GM12878 (cell line): ENCODE data around the gene SPEG. TPM values are rescaled to one million over a fixed set of nuclear protein-coding genes. Genes with fewer than 3 reads are reported as not detected.

ENCODE experiments used
- ATAC-seq: fragments of 200-7000 bp; cut with Tn5 transposase; 3 replicates; pipeline ENCODE4 v1.9.1; 2020; ENCODE audit warnings: mild to moderate bottlenecking, moderate library complexity
- BruUV-seq: library from RNA; stranded (reverse); fragments of 400-500 nt; replicated peaks from 2 replicates; lab custom pipeline; 2021; lab: Mats Ljungman, UMichigan
- CTCF ChIA-PET: fragments of 300-600 bp; sonication (Branson Sonifier 250); formaldehyde crosslinking; extraction: SDS; loops from one replicate; lab custom pipeline; 2021; ENCODE audit warnings: inconsistent platforms; lab: Yijun Ruan, JAX
- POLR2A ChIA-PET: fragments of 350-600 bp; formaldehyde crosslinking; extraction: SDS; loops from one replicate; lab custom pipeline; 2021; ENCODE audit warnings: inconsistent platforms; lab: Charles Lee
- RAD21 ChIA-PET: fragments of 300-600 bp; sonication (Branson Sonifier 250); formaldehyde crosslinking; loops from one replicate; lab custom pipeline; 2023; ENCODE audit warnings: antibody characterized with exemption; ENCODE audit not compliant: unreplicated experiment; lab: Charles Lee
- SMC1A ChIA-PET: fragments of 300-600 bp; sonication (Branson Sonifier 250); formaldehyde crosslinking; loops from one replicate; lab custom pipeline; 2023; ENCODE audit not compliant: unreplicated experiment, uncharacterized antibody; lab: Charles Lee
- DNase-seq: peaks from one replicate; pipeline ENCODE4 v3.0.0-alpha.2; 2011; ENCODE audit warnings: low read depth, low spot score
- FAIRE-seq: peaks from 3 replicates; lab custom pipeline; 2011; peaks lifted over from hg19 to GRCh38; lab: Jason Lieb, UNC
- H2AFZ ChIP-seq: 2 replicates; pipeline ENCODE4 v1.6.0; 2011; ENCODE audit warnings: low read depth, low read length, control low read depth; ENCODE audit not compliant: control insufficient read depth
- H3K27ac ChIP-seq: 2 replicates; pipeline ENCODE4 v1.5.1; 2011; ENCODE audit warnings: control low read depth; ENCODE audit not compliant: control insufficient read depth, insufficient read depth
- H3K27me3 ChIP-seq, 2 experiments: replicated peaks in 1 of 2; 2 replicates each; pipeline versions ENCODE4 v1.6.0 to v1.6.1; 2011; ENCODE audit warnings: low read length in 1 of 2; ENCODE audit not compliant: control insufficient read depth in 2 of 2, insufficient read depth in 2 of 2
- H3K36me3 ChIP-seq, 2 experiments: 2 replicates each; pipeline ENCODE4 v1.5.1; 2011; ENCODE audit warnings: low read length in 1 of 2; ENCODE audit not compliant: control insufficient read depth in 2 of 2, insufficient read depth in 2 of 2
- H3K4me1 ChIP-seq: 2 replicates; pipeline ENCODE4 v1.6.1; 2011; ENCODE audit warnings: mild to moderate bottlenecking, low read length, moderate library complexity, mixed read lengths; ENCODE audit not compliant: control insufficient read depth, insufficient read depth
- H3K4me2 ChIP-seq: 2 replicates; pipeline ENCODE4 v1.6.0; 2011; ENCODE audit warnings: control low read depth; ENCODE audit not compliant: control insufficient read depth, insufficient read depth
- H3K4me3 ChIP-seq: fragments of 200-600 bp; sonication (generic); 2 replicates; pipeline ENCODE4 v1.5.1; 2016
- H3K79me2 ChIP-seq: 2 replicates; pipeline ENCODE4 v1.6.0; 2011; ENCODE audit warnings: low read length; ENCODE audit not compliant: control insufficient read depth, insufficient read depth
- H3K9ac ChIP-seq: 2 replicates; pipeline ENCODE4 v1.8.0; 2011; ENCODE audit warnings: low read length, control low read depth, mixed read lengths; ENCODE audit not compliant: control insufficient read depth, insufficient read depth
- H3K9me3 ChIP-seq: replicated peaks from 3 replicates; pipeline ENCODE4 v1.5.1; 2011; ENCODE audit warnings: mild to moderate bottlenecking, low read length; ENCODE audit not compliant: control insufficient read depth, insufficient read depth
- H4K20me1 ChIP-seq: 2 replicates; pipeline ENCODE4 v1.6.0; 2011; ENCODE audit not compliant: control insufficient read depth, insufficient read depth
- CTCF ChIP-seq, 3 experiments: IDR thresholded peaks in 2 of 3; conservative IDR thresholded peaks in 1 of 3; 2 replicates each; pipeline ENCODE4 v1.5.1; 2011; ENCODE audit warnings: low read depth in 3 of 3, low read length in 3 of 3, mild to moderate bottlenecking in 3 of 3, control low read depth in 2 of 3, moderate library complexity in 2 of 3, inconsistent platforms in 1 of 3, mixed read lengths in 1 of 3; ENCODE audit not compliant: control insufficient read depth in 2 of 3, insufficient read depth in 1 of 3; ENCODE audit errors: extremely low read depth in 1 of 3
- EP300 ChIP-seq, 2 experiments: fragments of 150-350 bp in 1 of 2; IDR thresholded peaks; 2 replicates each; pipeline ENCODE4 v1.6.1; 2011 to 2012; ENCODE audit warnings: low read depth in 2 of 2, low read length in 2 of 2, borderline replicate concordance in 1 of 2, improper control_type of control experiment in 1 of 2, inconsistent platforms in 1 of 2; ENCODE audit not compliant: control insufficient read depth in 1 of 2
- ETV6 ChIP-seq, 2 experiments: fragments of 450-650 bp in 1 of 2; IDR thresholded peaks in 1 of 2; conservative IDR thresholded peaks in 1 of 2; 2 replicates each; pipeline ENCODE4 v1.6.1; 2014; ENCODE audit warnings: antibody characterized with exemption in 1 of 2, borderline replicate concordance in 1 of 2, low read depth in 1 of 2, mild to moderate bottlenecking in 1 of 2, moderate library complexity in 1 of 2
- HCFC1 ChIP-seq: fragments of 150-350 bp; IDR thresholded peaks from 2 replicates; pipeline ENCODE4 v1.6.1; 2014; ENCODE audit warnings: low read length
- KDM1A ChIP-seq: fragments of 200-600 bp; sonication (generic); IDR thresholded peaks from 2 replicates; pipeline ENCODE4 v1.6.1; 2016; ENCODE audit warnings: borderline replicate concordance
- NKRF ChIP-seq: fragments of 450-650 bp; conservative IDR thresholded peaks from 2 replicates; pipeline ENCODE4 v1.6.1; 2017; ENCODE audit warnings: mild to moderate bottlenecking, moderate library complexity
- NR2C1 ChIP-seq: fragments of 450-650 bp; IDR thresholded peaks from 2 replicates; pipeline ENCODE4 v1.6.1; 2017; ENCODE audit warnings: antibody characterized with exemption, mild to moderate bottlenecking, moderate library complexity
- NRF1 ChIP-seq: conservative IDR thresholded peaks from 2 replicates; pipeline ENCODE4 v1.6.1; 2011; ENCODE audit warnings: mild to moderate bottlenecking, low read depth, low read length, improper control_type of control experiment
- PML ChIP-seq: IDR thresholded peaks from 2 replicates; pipeline ENCODE4 v1.6.1; 2012; ENCODE audit warnings: low read length, inconsistent platforms
- POLR2A ChIP-seq: IDR thresholded peaks from 2 replicates; pipeline ENCODE4 v1.6.1; 2011; ENCODE audit warnings: low read depth, mild to moderate bottlenecking, low read length
- RELA ChIP-seq: fragments of 450-650 bp; IDR thresholded peaks from 2 replicates; pipeline ENCODE4 v1.8.0; 2014; ENCODE audit warnings: borderline replicate concordance; ENCODE audit not compliant: partially characterized antibody
- SIN3A ChIP-seq: IDR thresholded peaks from 2 replicates; pipeline ENCODE4 v1.6.1; 2012; ENCODE audit warnings: low read depth, low read length, improper control_type of control experiment
- SKIL ChIP-seq: fragments of 450-650 bp; IDR thresholded peaks from 2 replicates; pipeline ENCODE4 v1.6.1; 2017; ENCODE audit warnings: mild to moderate bottlenecking, low read depth, inconsistent platforms; ENCODE audit not compliant: poor library complexity, severe bottlenecking
- SMARCA5 ChIP-seq: fragments of 450-650 bp; IDR thresholded peaks from 2 replicates; pipeline ENCODE4 v1.6.1; 2017; ENCODE audit warnings: mild to moderate bottlenecking
- SREBF1 ChIP-seq: IDR thresholded peaks from 2 replicates; pipeline ENCODE4 v1.6.1; 2012; ENCODE audit warnings: mild to moderate bottlenecking, low read length
- TAF1 ChIP-seq: IDR thresholded peaks from 2 replicates; pipeline ENCODE4 v1.6.1; 2011; ENCODE audit warnings: mild to moderate bottlenecking, low read depth, low read length, borderline replicate concordance
- ZBED1 ChIP-seq: IDR thresholded peaks from 2 replicates; pipeline ENCODE4 v1.6.1; 2016; ENCODE audit warnings: borderline replicate concordance
- WGBS: methylation state at CpG from one replicate; pipeline ENCODE4 v1.1.6; 2016; ENCODE audit warnings: low lambda C conversion rate; ENCODE audit not compliant: insufficient replicate concordance, insufficient coverage; ENCODE audit errors: missing lambda C conversion rate; 5-methylcytosine and 5-hydroxymethylcytosine counted together
- in situ Hi-C: fragments of 300-500 bp; cut with MboI; formaldehyde crosslinking; loops from 9 replicates; pipeline ENCODE4 v1.14.3; 2018; ENCODE audit warnings: mixed read lengths
- intact Hi-C: fragments of 100-400 bp; cut with micrococcal nuclease; formaldehyde crosslinking; loops from one replicate; pipeline ENCODE4 v1.14.2; 2022; ENCODE audit not compliant: unreplicated experiment
- polyA plus RNA-seq, 11 experiments: library from polyadenylated mRNA; depleted of rRNA in 4 of 11; unstranded in 6 of 11; stranded (reverse) in 5 of 11; fragments of >200 nt; fragmentation: Nextera tagmentation in 4 of 11; fragmentation: Illumina TruSeq in 1 of 11; extraction: Ambion mirVana in 4 of 11; extraction: Trizol in 1 of 11; gene quantifications; 1 replicate in 1 of 11; 2 replicates in 10 of 11; pipeline versions ENCODE4 v1.2.1 to v1.2.3, GENCODE V29; 2011 to 2016; ENCODE audit warnings: inconsistent platforms in 2 of 11, missing spikeins in 2 of 11, low read depth in 1 of 11
- total RNA-seq, 4 experiments: library from RNA; depleted of rRNA in 3 of 4; stranded (reverse); fragments of >200 nt in 3 of 4; fragmentation: Illumina TruSeq in 1 of 4; extraction: Trizol in 1 of 4; gene quantifications; 2 replicates each; pipeline versions ENCODE4 v1.2.1 to v1.2.3, GENCODE V29; 2013 to 2021

Gene SPEG
- total and polyA plus RNA-seq, 10 of the 15 experiments (the other 5 are each of a cell fraction or from before 2014, with no cell fraction given), result 0.03 to 0.28 TPM; not detected in 8

GRCh38 chr2:219428469-219428868 lies 6.2 kb upstream of the SPEG start (continued):
- TF ChIP-seq SMARCA5 (no peak), SKIL (no peak), ZBED1 (no peak), SREBF1 (no peak), RELA (no peak), NRF1 (no peak), KDM1A (no peak), HCFC1 (no peak), NR2C1 (no peak), PML (no peak), SIN3A (no peak)

GRCh38 chr2:219429958-219430606 lies 4.6 kb upstream of the SPEG start:
- H3K4me3 ChIP-seq, result no peak overlapping the region
- peaks cover 0 to 4% of the 10 kb centered on the region in 2 experiments; a peak in 2 of 4 replicates for H3K27me3 ChIP-seq
- POLR2A ChIA-PET, result no interaction called here
- no peaks in the 10 kb centered on the region for H3K79me2 ChIP-seq
- H2AFZ ChIP-seq, result no peak overlapping the region
- DNase-seq (no peak), ATAC-seq (no peak), FAIRE-seq (no peak)
- no peaks in the 10 kb centered on the region for H3K4me1 ChIP-seq
- H3K9me3 ChIP-seq, result no peaks in the 10 kb centered on the region
- WGBS, result 43% methylated on average over 6 of the region's 7 CpGs
- CTCF ChIA-PET, result interaction anchor here (0.6 to 1.0 kb wide), 5 partner anchors 29 to 101 kb away, joined by 3 to 4 read pairs (median 3); no protein-coding TSS in a partner anchor
- intact Hi-C loops, result no loop called here
- in situ Hi-C loops, result no loop called here
- H3K9ac ChIP-seq, result no peak overlapping the region
- no TSS peak for BruUV-seq
- SMC1A ChIA-PET, result interaction anchor here (0.6 to 0.9 kb wide), 2 partner anchors 27 to 108 kb away, joined by 3 read pairs; no protein-coding TSS in a partner anchor
- H3K27ac ChIP-seq, result no peak overlapping the region
- RAD21 ChIA-PET, result interaction anchor here (1.1 kb wide), 1 partner anchor 100 kb away, joined by 3 read pairs; no protein-coding TSS in a partner anchor
- H3K4me2 ChIP-seq, result no peak overlapping the region
- no peaks in the 10 kb centered on the region for H3K36me3 ChIP-seq
- H4K20me1 ChIP-seq, result no peaks in the 10 kb centered on the region; the same call in 1 of the 2 replicates
- TF ChIP-seq CTCF (IDR thresholded peaks at IDR 0.05 in 2 of 3, conservative IDR thresholded peaks at IDR 0.05 in 1 of 3; ENCODE audit: control insufficient read depth in 2 of 3, extremely low read depth in 1 of 3, insufficient read depth in 1 of 3, low read depth in 3 of 3, low read length in 3 of 3) (no peak), ETV6 (conservative IDR thresholded peaks at IDR 0.05 in 1 of 2, IDR thresholded peaks at IDR 0.05 in 1 of 2; ENCODE audit: borderline replicate concordance in 1 of 2, low read depth in 1 of 2) (no peak), POLR2A (no peak), SREBF1 (no peak), EP300 (IDR thresholded peaks at IDR 0.05; ENCODE audit: borderline replicate concordance in 1 of 2, control insufficient read depth in 1 of 2, low read depth in 2 of 2, low read length in 2 of 2) (no peak), TAF1 (no peak), NKRF (no peak)
